Measurements from ENCODE around the gene CEP112.

- TF ChIP-seq POLR2A (IDR thresholded peaks at IDR 0.05; ENCODE audit: extremely low read depth, insufficient read length), result no peak
- TF ChIP-seq CTCF (IDR thresholded peaks at IDR 0.05; ENCODE audit: low read depth, low read length), result no peak
Measured at GRCh38 chr17:65865715-65866425, 326.1 kb downstream of the CEP112 start.

Data from NB4 (cell line).